ENCODE data around the gene WNT3A.

DNA sequence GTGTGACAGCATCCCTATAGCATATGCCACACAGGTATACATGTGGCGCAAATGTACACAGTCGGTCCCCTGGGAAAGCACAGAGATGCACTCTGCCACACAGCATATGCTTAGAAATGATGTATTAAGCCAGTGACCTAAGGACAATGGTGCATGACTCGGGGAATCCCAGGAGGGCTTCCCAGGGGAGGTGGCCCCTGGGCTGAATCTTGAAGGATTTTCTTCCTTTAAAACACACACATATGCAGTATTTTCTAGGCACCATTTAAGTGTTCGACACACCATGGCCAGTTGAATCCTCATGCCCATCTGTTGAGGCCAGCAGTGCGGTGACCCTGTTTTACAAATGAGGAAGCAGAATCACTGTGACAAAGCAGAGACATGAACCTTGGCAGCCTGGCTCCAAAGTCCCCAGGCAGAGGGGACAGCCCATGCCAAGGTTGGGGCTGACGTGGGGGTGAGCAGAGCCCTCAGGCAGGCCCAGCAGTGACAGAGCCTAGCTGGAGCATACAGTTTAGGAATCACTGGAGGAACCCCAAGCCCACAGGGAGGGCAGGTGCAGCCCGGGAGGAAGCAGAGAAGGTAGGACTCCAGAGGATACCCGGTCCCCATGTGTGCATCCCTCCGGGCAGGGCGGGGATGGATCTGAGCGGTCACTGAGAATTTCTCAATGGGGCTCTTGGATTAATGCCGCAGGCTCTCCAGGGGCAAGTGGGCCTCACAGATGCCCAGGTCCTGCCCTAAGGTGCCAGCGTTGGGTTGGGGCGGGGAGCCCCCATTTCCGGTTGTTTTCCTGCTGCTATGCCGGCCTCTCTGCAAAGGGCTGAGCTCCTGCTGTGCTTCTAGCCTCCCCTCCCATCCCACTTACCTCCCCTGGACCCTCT, 28.4 kb downstream of the WNT3A start:
- TF ChIP-seq, protein P1, sequence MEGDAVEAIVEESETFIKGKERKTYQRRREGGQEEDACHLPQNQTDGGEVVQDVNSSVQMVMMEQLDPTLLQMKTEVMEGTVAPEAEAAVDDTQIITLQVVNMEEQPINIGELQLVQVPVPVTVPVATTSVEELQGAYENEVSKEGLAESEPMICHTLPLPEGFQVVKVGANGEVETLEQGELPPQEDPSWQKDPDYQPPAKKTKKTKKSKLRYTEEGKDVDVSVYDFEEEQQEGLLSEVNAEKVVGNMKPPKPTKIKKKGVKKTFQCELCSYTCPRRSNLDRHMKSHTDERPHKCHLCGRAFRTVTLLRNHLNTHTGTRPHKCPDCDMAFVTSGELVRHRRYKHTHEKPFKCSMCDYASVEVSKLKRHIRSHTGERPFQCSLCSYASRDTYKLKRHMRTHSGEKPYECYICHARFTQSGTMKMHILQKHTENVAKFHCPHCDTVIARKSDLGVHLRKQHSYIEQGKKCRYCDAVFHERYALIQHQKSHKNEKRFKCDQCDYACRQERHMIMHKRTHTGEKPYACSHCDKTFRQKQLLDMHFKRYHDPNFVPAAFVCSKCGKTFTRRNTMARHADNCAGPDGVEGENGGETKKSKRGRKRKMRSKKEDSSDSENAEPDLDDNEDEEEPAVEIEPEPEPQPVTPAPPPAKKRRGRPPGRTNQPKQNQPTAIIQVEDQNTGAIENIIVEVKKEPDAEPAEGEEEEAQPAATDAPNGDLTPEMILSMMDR (IDR thresholded peaks at IDR 0.05) = no peak
- no peak for TF ChIP-seq POLR2A (IDR thresholded peaks at IDR 0.05)
